GM12873 (cell line): ENCODE data around the gene TMEM253.

Experiments used
- CTCF ChIP-seq: IDR thresholded peaks from 2 replicates; pipeline ENCODE4 v1.5.1; 2012; ENCODE audit warnings: low read depth, mild to moderate bottlenecking, moderate library complexity, low read length, control low read depth; ENCODE audit not compliant: insufficient read depth; ENCODE audit errors: missing control alignments

Gene TMEM253

GRCh38 chr14:21057803-21058675, 42.8 kb upstream of the TMEM253 start, which contains the start of gene RNASE8:
TSS of gene RNASE8 (plus strand) at chr14:21057822. CDS start at chr14:21057893, 71 bp downstream.
- TF ChIP-seq CTCF = peak; percentile 18

GRCh38 chr14:21058903-21059302, 42.0 kb upstream of the TMEM253 start:
- TF ChIP-seq CTCF = no peak

GRCh38 chr14:21059842-21060613, 40.8 kb upstream of the TMEM253 start:
- TF ChIP-seq CTCF = no peak

GRCh38 chr14:21060614-21061346, 40.1 kb upstream of the TMEM253 start:
- TF ChIP-seq CTCF = no peak

- TF ChIP-seq CTCF = no peak
These were observed 39.6 kb upstream of the TMEM253 start for GRCh38 chr14:21061347-21061668.

GRCh38 chr14:21063479-21063878, 37.4 kb upstream of the TMEM253 start:
- TF ChIP-seq CTCF = no peak

GRCh38 chr14:21066882-21067502, 33.9 kb upstream of the TMEM253 start:
- peak; percentile 43 for TF ChIP-seq CTCF
